K562 (cell line): Measurements from ENCODE around the gene HDHD3. TPM values are rescaled to one million over a fixed set of nuclear protein-coding genes. Genes with fewer than 3 reads are reported as not detected.
A peak's percentile ranks its signal among the peaks of the same experiment; 100 is the strongest.

Experiments
- AFF1 ChIP-seq, 2 experiments: fragments of 450-650 bp; IDR thresholded peaks; 2 replicates each; pipeline ENCODE4 v1.6.1; 2018; ENCODE audit warnings: mild to moderate bottlenecking in 2 of 2, low read depth in 1 of 2; ENCODE audit not compliant: partially characterized antibody in 2 of 2
- CHD1 ChIP-seq: fragments of 200-600 bp; sonication (generic); IDR thresholded peaks from one replicate; pipeline ENCODE4 v1.6.1; 2012; ENCODE audit warnings: mild to moderate bottlenecking, moderate library complexity, low read length, inconsistent platforms
- ETV6 ChIP-seq, 3 experiments: fragments of 150-350 bp in 1 of 3; sonication (generic) in 1 of 3; formaldehyde crosslinking in 1 of 3; IDR thresholded peaks; 2 replicates each; pipeline versions ENCODE4 v1.6.1 to v1.8.0; 2014 to 2022; ENCODE audit warnings: borderline replicate concordance in 2 of 3, low read depth in 2 of 3, antibody characterized with exemption in 1 of 3, low read length in 1 of 3, mild to moderate bottlenecking in 1 of 3, missing genetic modification reagents in 1 of 3
- FOXK1 ChIP-seq: sonication (generic); formaldehyde crosslinking; IDR thresholded peaks from 2 replicates; pipeline ENCODE4 v1.8.0; 2022; ENCODE audit warnings: missing genetic modification reagents, mild to moderate bottlenecking, borderline replicate concordance
- JUNB ChIP-seq: fragments of 450-650 bp; formaldehyde crosslinking; conservative IDR thresholded peaks from 2 replicates; pipeline ENCODE4 v1.4.0; 2020; ENCODE audit warnings: mild to moderate bottlenecking
- TAF1 ChIP-seq: IDR thresholded peaks from 2 replicates; pipeline ENCODE4 v1.6.1; 2011; ENCODE audit warnings: mild to moderate bottlenecking, low read length, moderate library complexity; ENCODE audit not compliant: insufficient read depth, control insufficient read depth, severe bottlenecking; ENCODE audit errors: extremely low read depth
- ZNF232 ChIP-seq: sonication (generic); formaldehyde crosslinking; IDR thresholded peaks from 2 replicates; pipeline ENCODE4 v1.8.0; 2022; ENCODE audit warnings: mild to moderate bottlenecking, missing genetic modification reagents
- ZNF311 ChIP-seq: fragments of 250-450 bp; sonication (Bioruptor Pico); IDR thresholded peaks from 2 replicates; pipeline ENCODE4 v1.4.0; 2020; ENCODE audit warnings: mild to moderate bottlenecking, moderate library complexity
- ZNF668 ChIP-seq: fragments of 250-450 bp; sonication (Bioruptor Pico); IDR thresholded peaks from 2 replicates; pipeline ENCODE4 v1.8.0; 2022; ENCODE audit warnings: mild to moderate bottlenecking, inconsistent platforms
- polyA plus RNA-seq, 8 experiments: library from polyadenylated mRNA; depleted of rRNA in 4 of 8; stranded (reverse) in 5 of 8; unstranded in 3 of 8; fragments of >200 nt; fragmentation: Nextera tagmentation in 2 of 8; fragmentation: Illumina TruSeq in 1 of 8; extraction: Ambion mirVana in 2 of 8; extraction: Trizol in 1 of 8; gene quantifications; 2 replicates each; pipeline versions ENCODE4 v1.2.1 to v1.2.3, GENCODE V29; 2011 to 2014; ENCODE audit warnings: inconsistent platforms in 1 of 8, missing spikeins in 1 of 8
- total RNA-seq, 7 experiments: library from RNA; depleted of rRNA in 6 of 7; stranded (reverse); fragments of >200 nt in 6 of 7; fragmentation: Illumina TruSeq in 2 of 7; extraction: Trizol in 2 of 7; gene quantifications; 2 replicates each; pipeline versions ENCODE4 v1.2.1 to v1.2.3, GENCODE V29; 2011 to 2021; ENCODE audit warnings: low replicate concordance in 1 of 7
- TF ChIP-seq, protein P1 (sequence below): sonication (generic); formaldehyde crosslinking; IDR thresholded peaks from 2 replicates; pipeline ENCODE4 v1.8.0; 2022; ENCODE audit warnings: mild to moderate bottlenecking, missing genetic modification reagents, borderline replicate concordance

HDHD3 gene
- total and polyA plus RNA-seq, 9 of the 15 experiments (the other 6 are each of a cell fraction or from before 2014, with no cell fraction given): 1.1 to 19.1 (median 10.9) TPM

- TF ChIP-seq JUNB (CRISPR knock-in tag) (no peak), ZNF668 (CRISPR knock-in tag) (no peak), ZNF232 (CRISPR knock-in tag) (peak; percentile 65; the same call in 1 of the 2 replicates), TAF1 (no peak), AFF1 (IDR thresholded peaks at IDR 0.05; ENCODE audit: low read depth in 1 of 2, partially characterized antibody in 2 of 2) (no peak), FOXK1 (CRISPR knock-in tag) (peak; percentile 90), ETV6 (IDR thresholded peaks at IDR 0.05; ENCODE audit: borderline replicate concordance in 1 of 2, low read depth in 2 of 2, low read length in 1 of 2) (no peak), ETV6 (CRISPR knock-in tag; IDR thresholded peaks at IDR 0.05; ENCODE audit: borderline replicate concordance) (peak; percentile 32; the same call in 1 of the 2 replicates), CHD1 (peak; percentile 93), ZNF311 (CRISPR knock-in tag) (no peak)
- TF ChIP-seq, protein P1, sequence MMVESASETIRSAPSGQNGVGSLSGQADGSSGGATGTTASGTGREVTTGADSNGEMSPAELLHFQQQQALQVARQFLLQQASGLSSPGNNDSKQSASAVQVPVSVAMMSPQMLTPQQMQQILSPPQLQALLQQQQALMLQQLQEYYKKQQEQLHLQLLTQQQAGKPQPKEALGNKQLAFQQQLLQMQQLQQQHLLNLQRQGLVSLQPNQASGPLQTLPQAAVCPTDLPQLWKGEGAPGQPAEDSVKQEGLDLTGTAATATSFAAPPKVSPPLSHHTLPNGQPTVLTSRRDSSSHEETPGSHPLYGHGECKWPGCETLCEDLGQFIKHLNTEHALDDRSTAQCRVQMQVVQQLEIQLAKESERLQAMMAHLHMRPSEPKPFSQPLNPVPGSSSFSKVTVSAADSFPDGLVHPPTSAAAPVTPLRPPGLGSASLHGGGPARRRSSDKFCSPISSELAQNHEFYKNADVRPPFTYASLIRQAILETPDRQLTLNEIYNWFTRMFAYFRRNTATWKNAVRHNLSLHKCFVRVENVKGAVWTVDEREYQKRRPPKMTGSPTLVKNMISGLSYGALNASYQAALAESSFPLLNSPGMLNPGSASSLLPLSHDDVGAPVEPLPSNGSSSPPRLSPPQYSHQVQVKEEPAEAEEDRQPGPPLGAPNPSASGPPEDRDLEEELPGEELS (CRISPR knock-in tag): peak; percentile 66; the same call in 1 of the 2 replicates
These were observed 33.1 kb upstream of the HDHD3 start (continued) for GRCh38 chr9:113409883-113410206.
